Mesodermal cell (in vitro differentiated cells): Measurements from ENCODE around the gene REG3A.

Experiments
- H3K27ac ChIP-seq: 2 replicates; pipeline ENCODE4 v1.7.0; 2013; ENCODE audit warnings: mild to moderate bottlenecking, low read depth, low read length, moderate library complexity; ENCODE audit not compliant: severe bottlenecking
- H3K36me3 ChIP-seq: 2 replicates; pipeline ENCODE4 v1.7.1; 2013; ENCODE audit warnings: mild to moderate bottlenecking, low read length, moderate library complexity; ENCODE audit not compliant: control insufficient read depth, insufficient read depth
- H3K4me1 ChIP-seq: one replicate; pipeline ENCODE4 v1.7.1; 2013; ENCODE audit warnings: mild to moderate bottlenecking, low read length; ENCODE audit not compliant: insufficient read depth, control insufficient read depth, poor library complexity, severe bottlenecking
- H3K4me3 ChIP-seq: 2 replicates; pipeline ENCODE4 v1.7.0; 2013; ENCODE audit warnings: low read length, control low read depth, mild to moderate bottlenecking; ENCODE audit not compliant: insufficient read depth, poor library complexity, severe bottlenecking; ENCODE audit errors: extremely low read depth
- H3K9me3 ChIP-seq: 2 replicates; pipeline ENCODE4 v1.7.1; 2013; ENCODE audit warnings: mild to moderate bottlenecking, low read length, moderate library complexity; ENCODE audit not compliant: control insufficient read depth
- WGBS, 2 experiments: methylation state at CpG; one replicate each; pipeline ENCODE4 v1.1.5; 2013; ENCODE audit warnings: missing lambda C conversion rate in 2 of 2; ENCODE audit not compliant: insufficient coverage in 2 of 2; 5-methylcytosine and 5-hydroxymethylcytosine counted together

Gene REG3A

DNA sequence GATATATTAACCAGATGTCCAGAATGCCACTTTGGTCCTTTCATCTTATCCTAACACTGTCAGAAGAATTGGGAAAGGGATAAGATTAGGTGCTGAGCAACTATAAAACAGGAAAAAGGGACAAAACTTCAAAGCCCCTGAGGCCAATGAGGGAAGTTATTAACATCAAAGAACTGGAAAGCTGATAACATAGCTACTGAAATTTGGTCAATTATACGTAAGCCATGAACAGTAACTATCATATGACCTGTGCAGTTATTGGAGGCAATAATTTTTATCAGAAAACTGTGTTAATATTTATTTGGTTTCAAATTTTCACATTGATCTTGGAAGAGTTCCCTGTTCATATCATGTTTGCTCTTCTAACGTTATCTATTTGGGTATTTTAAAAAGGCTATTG lies 2.6 kb upstream of the REG3A start:
- no peak overlapping the region for H3K27ac ChIP-seq
- H3K36me3 ChIP-seq: no peaks in the 10 kb centered on the region
- WGBS, 2 experiments: 75% methylated on average over 1 of the region's 2 CpGs; no CpG with 5 or more reads in 1 of the 2 experiments
- no peaks in the 10 kb centered on the region for H3K4me1 ChIP-seq
- no peaks in the 10 kb centered on the region for H3K9me3 ChIP-seq
- H3K4me3 ChIP-seq: no peak overlapping the region

DNA sequence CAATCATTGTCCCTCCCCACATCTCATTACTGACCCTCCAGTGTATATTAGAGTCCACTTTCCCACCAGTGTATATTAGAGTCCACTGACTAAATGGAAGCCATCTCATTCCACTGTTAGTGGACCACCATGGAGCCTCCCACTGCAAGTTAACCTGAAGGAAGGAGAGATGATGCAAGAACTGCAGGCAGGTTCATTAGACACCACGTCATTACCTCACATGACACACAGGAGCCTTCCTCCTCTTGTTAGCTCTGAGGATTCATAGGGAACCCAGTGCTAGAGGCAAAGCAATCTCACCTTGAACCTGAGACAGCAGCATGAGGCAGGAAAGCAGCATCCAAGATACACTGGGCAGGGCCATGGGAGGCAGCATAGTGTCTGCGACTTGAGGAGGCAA lies 523 bp downstream of the REG3A start:
- no peaks in the 10 kb centered on the region for H3K36me3 ChIP-seq
- 94 to 100% methylated on average over 2 of the region's 2 CpGs for WGBS, 2 experiments
- no peaks in the 10 kb centered on the region for H3K9me3 ChIP-seq
- H3K4me1 ChIP-seq: no peaks in the 10 kb centered on the region
- H3K27ac ChIP-seq: no peak overlapping the region
- no peak overlapping the region for H3K4me3 ChIP-seq

DNA sequence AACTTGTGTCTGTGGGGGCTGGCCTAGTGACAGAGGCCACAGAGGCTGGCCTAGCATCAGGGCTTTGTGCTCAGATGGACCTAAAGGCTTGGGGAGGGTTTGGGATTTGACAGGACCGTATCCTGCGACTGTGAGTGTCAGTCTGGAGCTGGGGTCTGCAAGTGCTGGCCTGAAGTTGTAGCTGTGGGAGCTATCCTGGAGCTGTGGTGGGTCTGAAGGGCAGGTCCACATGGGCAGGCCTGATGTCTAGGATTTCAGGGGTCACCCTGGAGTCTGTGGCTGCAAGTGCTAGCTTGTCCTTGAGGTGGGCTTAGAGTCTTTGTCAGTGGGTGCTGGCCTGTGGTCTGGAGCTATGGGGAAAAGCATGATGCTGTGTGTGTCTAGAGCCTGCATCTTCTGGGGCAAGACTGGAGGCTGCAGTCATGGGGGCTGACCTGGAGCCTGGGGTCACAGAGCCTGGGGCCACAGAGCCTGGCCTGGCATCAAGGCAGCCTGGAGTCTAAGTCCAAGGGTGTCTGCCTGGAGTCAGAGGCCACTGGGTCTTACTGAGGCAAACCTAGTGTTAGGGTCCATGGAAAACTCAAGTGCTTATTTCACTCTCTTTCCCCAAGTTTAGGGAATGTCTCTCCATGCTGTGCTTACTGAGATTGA lies 3.6 kb downstream of the REG3A start:
- no peaks in the 10 kb centered on the region for H3K36me3 ChIP-seq
- H3K4me1 ChIP-seq: no peaks in the 10 kb centered on the region
- WGBS, 2 experiments: 90 to 100% methylated on average over 2 of the region's 2 CpGs
- H3K4me3 ChIP-seq: no peak overlapping the region
- no peak overlapping the region for H3K27ac ChIP-seq
- no peaks in the 10 kb centered on the region for H3K9me3 ChIP-seq

DNA sequence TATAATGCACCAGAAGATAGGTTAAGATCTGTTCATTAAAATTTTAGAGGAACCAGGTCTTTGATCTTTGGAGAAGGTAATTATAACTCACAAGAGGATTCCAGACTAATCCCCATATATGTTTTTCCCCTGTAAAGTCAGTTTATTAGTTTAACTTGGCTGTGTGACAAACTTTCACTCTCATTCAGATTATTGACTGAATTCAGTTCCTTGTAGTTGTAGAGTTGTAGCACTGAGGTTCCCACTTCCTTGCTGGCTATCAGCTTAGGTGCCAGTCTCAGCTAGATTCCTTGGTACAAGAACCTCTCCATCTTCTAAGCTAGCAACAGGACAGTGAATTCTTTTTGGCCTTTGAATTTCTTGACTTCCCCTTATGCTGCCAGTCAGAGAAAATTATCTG lies 20.1 kb downstream of the REG3A start:
- H3K36me3 ChIP-seq: no peaks in the 10 kb centered on the region
- H3K9me3 ChIP-seq: no peaks in the 10 kb centered on the region
- H3K4me3 ChIP-seq: no peak overlapping the region
- no peaks in the 10 kb centered on the region for H3K4me1 ChIP-seq
- no peak overlapping the region for H3K27ac ChIP-seq

DNA sequence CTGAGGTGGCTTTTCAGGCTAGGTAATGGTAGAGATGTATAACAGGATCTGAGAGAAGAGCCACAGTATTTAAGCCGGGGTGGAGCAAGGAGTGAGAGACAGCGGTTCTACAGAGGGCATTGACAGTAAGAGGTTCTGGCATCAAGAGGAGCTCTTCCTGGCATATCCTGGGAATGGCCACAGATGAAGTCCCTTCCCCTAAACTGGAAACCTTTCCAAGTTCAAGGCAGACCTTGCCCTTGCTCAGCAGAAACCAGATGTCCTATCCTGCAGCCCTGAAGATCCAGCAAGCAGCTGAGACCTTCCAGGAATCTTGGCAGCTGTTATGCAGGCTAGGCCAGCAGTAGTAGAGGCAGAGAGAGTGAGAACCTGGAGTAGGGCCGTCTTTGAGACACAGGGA lies 21.2 kb downstream of the REG3A start:
- H3K9me3 ChIP-seq: no peaks in the 10 kb centered on the region
- H3K36me3 ChIP-seq: no peaks in the 10 kb centered on the region
- H3K4me3 ChIP-seq: no peak overlapping the region
- no peak overlapping the region for H3K27ac ChIP-seq
- WGBS, 2 experiments: 83 to 96% methylated on average over 3 of the region's 3 CpGs
- no peaks in the 10 kb centered on the region for H3K4me1 ChIP-seq

DNA sequence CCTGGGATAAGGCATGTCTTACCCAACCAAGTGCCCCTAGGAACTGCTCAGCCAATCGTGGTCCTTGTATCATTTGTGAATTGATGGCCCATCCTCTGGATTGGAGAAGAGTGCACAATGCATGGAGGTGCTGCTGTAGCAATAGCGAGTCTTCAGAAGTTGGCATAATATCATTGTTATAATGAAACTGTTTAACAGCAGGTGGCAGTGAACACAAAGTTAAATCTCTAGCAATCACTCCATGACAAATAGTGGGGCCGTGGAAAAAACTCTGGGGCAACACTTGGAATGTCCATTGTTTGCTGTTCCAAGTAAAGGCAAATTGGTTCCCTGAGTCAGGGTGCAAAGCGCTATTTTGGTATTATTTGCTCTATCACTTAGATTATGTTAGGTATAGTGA lies 27.9 kb downstream of the REG3A start:
- Histone ChIP-seq H3K9me3 (no peaks in the 10 kb centered on the region), H3K36me3 (no peaks in the 10 kb centered on the region), H3K4me1 (no peaks in the 10 kb centered on the region), H3K4me3 (no peak overlapping the region), H3K27ac (no peak overlapping the region)
- WGBS, 2 experiments: 86 to 100% methylated on average over 1 to 3 of the region's 4 CpGs

DNA sequence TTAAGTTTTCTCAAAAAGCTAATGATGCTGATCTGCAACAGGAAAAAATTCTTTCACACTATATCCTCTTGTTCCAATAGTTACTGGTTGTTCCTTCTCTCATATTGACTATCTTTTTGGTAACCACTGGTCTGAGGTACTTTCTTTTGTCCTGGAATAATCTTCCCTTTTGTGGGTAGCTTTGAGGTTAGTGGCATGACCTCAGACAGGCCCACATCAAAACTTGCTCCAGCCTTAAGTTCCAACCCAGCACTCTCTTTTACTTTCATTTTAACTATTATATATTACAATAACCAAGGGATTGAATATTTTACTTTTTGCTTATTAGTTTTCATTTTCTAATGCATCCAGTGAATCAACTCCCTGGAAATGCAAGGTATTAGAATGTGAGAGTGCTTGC lies 29.7 kb downstream of the REG3A start:
- Histone ChIP-seq H3K27ac (no peak overlapping the region), H3K4me1 (no peaks in the 10 kb centered on the region), H3K36me3 (no peaks in the 10 kb centered on the region), H3K4me3 (no peak overlapping the region), H3K9me3 (no peaks in the 10 kb centered on the region)

DNA sequence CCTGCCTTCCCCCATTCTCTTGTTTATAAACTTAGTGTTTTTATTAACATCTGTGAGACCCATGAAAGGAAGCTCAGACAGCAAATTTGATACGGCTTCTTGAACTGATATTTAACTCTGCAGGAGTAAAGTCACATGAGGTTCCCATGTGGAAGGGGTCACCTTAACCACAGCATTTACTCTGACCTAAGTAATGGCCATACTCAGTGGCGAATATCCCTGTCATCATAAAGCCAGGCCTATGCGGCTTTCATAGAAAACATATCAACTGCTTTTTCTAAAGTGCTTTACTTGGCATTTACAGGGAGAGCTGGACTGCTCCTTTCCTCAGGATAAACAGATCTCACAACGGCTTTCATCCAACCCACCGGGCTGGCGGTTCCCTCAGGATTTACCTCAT lies 30.3 kb downstream of the REG3A start:
- no peaks in the 10 kb centered on the region for H3K9me3 ChIP-seq
- 93 to 96% methylated on average over 3 to 6 of the region's 6 CpGs for WGBS, 2 experiments

DNA sequence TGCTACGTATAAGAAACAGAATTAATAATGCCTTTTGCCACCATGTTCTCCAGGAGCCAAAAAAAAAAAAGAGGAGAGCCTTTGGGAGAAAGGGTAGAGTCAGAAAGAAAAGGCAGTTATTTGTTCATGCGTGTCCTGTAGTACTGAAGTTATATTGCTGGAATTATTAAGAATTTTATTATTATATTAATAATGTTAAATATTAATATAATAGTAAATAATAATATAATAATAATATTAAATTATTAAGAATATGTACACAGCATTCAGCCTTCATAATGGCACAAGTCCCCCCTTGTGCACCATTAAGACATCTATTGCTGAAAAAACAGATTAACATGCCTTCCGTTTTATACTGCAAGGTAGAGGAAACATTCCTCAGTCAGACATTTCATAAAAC lies 31.1 kb downstream of the REG3A start:
- Histone ChIP-seq H3K4me1 (no peaks in the 10 kb centered on the region), H3K4me3 (no peak overlapping the region), H3K9me3 (no peaks in the 10 kb centered on the region), H3K27ac (no peak overlapping the region), H3K36me3 (no peaks in the 10 kb centered on the region)
- WGBS, 2 experiments: no CpG with 5 or more reads among the region's 3 CpGs

More for the DNA sequence above, 30.3 kb downstream of the REG3A start:
- Histone ChIP-seq H3K4me1 (no peaks in the 10 kb centered on the region), H3K4me3 (no peak overlapping the region), H3K27ac (no peak overlapping the region), H3K36me3 (no peaks in the 10 kb centered on the region)

DNA sequence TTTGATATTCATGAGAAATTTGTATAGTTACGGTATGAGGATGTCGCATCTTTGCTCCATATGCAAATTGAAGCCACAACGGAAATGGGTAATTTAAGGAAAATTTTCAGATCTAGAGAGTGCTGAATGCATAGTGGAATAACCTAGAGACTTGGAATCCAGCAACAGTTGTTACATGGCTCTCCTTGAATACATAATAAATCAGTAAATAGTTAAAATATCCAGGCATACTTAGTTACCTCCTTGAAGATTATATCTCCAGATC lies 33.9 kb downstream of the REG3A start:
- Histone ChIP-seq H3K4me3 (no peak overlapping the region), H3K9me3 (no peaks in the 10 kb centered on the region), H3K27ac (no peak overlapping the region), H3K36me3 (no peaks in the 10 kb centered on the region), H3K4me1 (no peaks in the 10 kb centered on the region)
- WGBS, 2 experiments: 83 to 100% methylated on average over 2 to 3 of the region's 3 CpGs

DNA sequence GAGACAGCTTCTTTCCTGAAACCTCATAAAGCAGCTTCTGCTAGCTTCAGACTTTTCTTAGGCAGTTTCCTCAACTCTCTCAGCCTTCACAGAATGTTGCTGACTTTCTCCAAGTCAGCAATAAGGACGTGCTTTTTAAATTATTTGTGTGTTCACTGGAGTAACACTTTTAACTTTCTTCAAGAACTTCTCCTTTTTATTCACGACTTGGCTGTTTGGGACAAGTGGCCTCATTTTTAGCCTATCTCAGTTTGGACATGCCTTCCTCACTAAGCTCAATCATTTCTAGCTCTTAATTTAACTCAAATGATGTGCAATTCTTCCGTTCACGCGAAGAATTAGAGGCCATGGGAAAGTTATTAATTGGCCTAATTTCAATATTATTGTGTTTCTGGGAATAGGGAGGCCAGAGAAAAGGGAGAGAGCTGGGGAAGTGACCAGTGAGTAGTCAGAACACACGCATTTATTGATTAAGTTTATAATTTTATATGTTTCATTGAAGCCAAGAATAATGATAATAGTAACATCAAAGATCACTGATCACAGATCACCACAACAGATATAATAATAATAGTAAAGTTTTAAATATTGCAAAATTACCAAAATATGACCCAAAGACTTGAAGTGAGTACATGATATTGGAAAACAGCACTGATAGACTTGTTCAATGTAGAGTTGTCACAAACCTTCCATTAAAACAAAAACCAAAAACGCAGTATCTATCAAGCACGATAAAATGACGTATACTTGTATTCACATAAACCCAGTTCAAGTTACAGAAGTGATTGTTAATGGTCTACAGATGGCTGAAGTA lies 34.4 kb downstream of the REG3A start:
- no peak overlapping the region for H3K27ac ChIP-seq
- H3K4me3 ChIP-seq: no peak overlapping the region
- no peaks in the 10 kb centered on the region for H3K9me3 ChIP-seq
- no peaks in the 10 kb centered on the region for H3K4me1 ChIP-seq
- H3K36me3 ChIP-seq: no peaks in the 10 kb centered on the region
- 83% methylated on average over 2 of the region's 9 CpGs; no CpG with 5 or more reads in 1 of the 2 experiments for WGBS, 2 experiments
